WERI-Rb-1 (cell line): ENCODE results near the gene ALG9.

Experiments used
- DNase-seq: peaks from one replicate; pipeline ENCODE4 v3.0.0-alpha.2; 2020
- H3K27ac ChIP-seq: fragments of 250-450 bp; sonication (Bioruptor Pico); 2 replicates; pipeline ENCODE4 v1.5.1; 2020; ENCODE audit warnings: mild to moderate bottlenecking, moderate library complexity
- H3K27me3 ChIP-seq: fragments of 250-450 bp; sonication (Bioruptor Pico); 2 replicates; pipeline ENCODE4 v1.5.1; 2021; ENCODE audit warnings: mild to moderate bottlenecking, low read depth, moderate library complexity; ENCODE audit not compliant: insufficient read depth, severe bottlenecking
- H3K36me3 ChIP-seq: fragments of 250-450 bp; sonication (Bioruptor Pico); 2 replicates; pipeline ENCODE4 v1.5.1; 2020; ENCODE audit warnings: mild to moderate bottlenecking, moderate library complexity
- H3K4me3 ChIP-seq: 2 replicates; pipeline ENCODE4 v1.5.1; 2011; ENCODE audit warnings: low read depth, mild to moderate bottlenecking, control low read depth, low read length
- H3K9me3 ChIP-seq: fragments of 250-450 bp; sonication (Bioruptor Pico); 2 replicates; pipeline ENCODE4 v1.5.1; 2021; ENCODE audit warnings: mild to moderate bottlenecking, moderate library complexity; ENCODE audit not compliant: severe bottlenecking
- TF ChIP-seq, protein P1 (sequence below): IDR thresholded peaks from 2 replicates; pipeline ENCODE4 v1.5.1; 2011; ENCODE audit warnings: low read depth, mild to moderate bottlenecking, control low read depth, inconsistent platforms, low read length

Gene ALG9

GRCh38 chr11:111819161-111819828, 52.1 kb downstream of the ALG9 start:
- H3K4me3 ChIP-seq, result no peak overlapping the region
- H3K27ac ChIP-seq, result no peak overlapping the region; the same call in 1 of the 2 replicates

DNA sequence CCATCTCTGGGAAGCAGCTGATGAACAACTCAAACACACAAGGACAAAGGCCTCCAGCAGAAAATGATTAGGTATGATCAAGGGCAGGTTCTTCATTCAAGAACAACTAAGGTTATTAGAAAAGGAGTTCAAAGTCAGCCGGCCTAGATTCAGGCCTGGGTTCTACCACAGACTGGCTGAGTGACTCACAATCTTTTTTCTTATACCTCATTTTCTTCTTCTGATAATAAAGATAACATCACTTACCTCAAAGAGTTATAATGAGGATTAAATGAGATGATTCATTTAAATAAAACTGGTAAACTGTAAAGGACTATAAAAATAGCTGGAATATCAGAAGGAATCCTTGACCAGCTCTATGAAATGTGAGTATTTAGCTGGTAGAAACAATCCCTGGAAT, 55.9 kb downstream of the ALG9 start:
- no peaks in the 10 kb centered on the region; the same call in 1 of the 2 replicates for H3K36me3 ChIP-seq
- H3K27me3 ChIP-seq, result no peaks in the 10 kb centered on the region
- TF ChIP-seq, protein P1, sequence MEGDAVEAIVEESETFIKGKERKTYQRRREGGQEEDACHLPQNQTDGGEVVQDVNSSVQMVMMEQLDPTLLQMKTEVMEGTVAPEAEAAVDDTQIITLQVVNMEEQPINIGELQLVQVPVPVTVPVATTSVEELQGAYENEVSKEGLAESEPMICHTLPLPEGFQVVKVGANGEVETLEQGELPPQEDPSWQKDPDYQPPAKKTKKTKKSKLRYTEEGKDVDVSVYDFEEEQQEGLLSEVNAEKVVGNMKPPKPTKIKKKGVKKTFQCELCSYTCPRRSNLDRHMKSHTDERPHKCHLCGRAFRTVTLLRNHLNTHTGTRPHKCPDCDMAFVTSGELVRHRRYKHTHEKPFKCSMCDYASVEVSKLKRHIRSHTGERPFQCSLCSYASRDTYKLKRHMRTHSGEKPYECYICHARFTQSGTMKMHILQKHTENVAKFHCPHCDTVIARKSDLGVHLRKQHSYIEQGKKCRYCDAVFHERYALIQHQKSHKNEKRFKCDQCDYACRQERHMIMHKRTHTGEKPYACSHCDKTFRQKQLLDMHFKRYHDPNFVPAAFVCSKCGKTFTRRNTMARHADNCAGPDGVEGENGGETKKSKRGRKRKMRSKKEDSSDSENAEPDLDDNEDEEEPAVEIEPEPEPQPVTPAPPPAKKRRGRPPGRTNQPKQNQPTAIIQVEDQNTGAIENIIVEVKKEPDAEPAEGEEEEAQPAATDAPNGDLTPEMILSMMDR, result no peak
- H3K4me3 ChIP-seq, result no peak overlapping the region
- H3K9me3 ChIP-seq, result no peaks in the 10 kb centered on the region
- H3K27ac ChIP-seq, result no peak overlapping the region
- DNase-seq, result no peak

More at GRCh38 chr11:111819161-111819828, 52.1 kb downstream of the ALG9 start:
- H3K27me3 ChIP-seq, result no peaks in the 10 kb centered on the region
- TF ChIP-seq, protein P1, result no peak
- no peaks in the 10 kb centered on the region for H3K9me3 ChIP-seq
- H3K36me3 ChIP-seq, result no peaks in the 10 kb centered on the region; the same call in 1 of the 2 replicates
- peak; percentile 13 for DNase-seq

DNA sequence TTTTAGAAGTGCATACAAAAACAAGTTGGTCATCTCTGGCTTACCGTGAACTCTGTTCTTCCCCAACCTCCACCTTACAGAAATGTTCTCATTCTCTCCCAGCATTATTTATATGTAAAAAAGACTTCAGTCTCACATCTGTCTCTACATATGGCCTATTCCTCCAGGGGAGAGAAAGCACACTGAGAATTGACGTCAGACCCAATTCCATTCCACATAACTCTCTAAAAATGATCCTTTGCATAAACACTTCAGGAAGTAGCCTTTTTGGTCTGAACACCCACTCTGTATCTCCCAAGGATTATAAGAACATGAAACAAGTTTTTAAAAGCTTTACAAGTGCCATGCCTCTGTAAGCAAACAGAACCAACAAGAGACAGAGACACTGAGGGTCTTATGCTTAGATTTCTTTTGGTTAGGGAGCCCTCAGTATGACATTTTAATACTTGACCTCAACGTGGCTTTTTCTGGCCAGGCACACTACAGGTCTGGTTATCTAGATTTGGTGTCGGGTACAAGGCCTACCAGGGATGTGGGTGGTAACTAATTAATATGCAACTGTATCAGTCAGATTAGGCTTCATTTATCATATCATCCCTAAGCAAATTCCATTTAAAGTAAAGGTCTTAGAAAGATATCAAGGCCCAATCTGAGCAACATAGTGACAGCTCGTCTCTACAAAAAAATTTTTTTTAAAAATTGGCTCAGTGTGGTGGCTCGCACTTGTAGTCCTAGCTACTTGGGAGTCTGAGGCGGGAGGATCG, 56.6 kb downstream of the ALG9 start:
- no peaks in the 10 kb centered on the region for H3K27me3 ChIP-seq
- no peak overlapping the region for H3K27ac ChIP-seq
- H3K9me3 ChIP-seq, result no peaks in the 10 kb centered on the region
- TF ChIP-seq, protein P1, result no peak
- H3K36me3 ChIP-seq, result no peaks in the 10 kb centered on the region; the same call in 1 of the 2 replicates
- H3K4me3 ChIP-seq, result no peak overlapping the region
- DNase-seq, result no peak

- H3K27me3 ChIP-seq, result no peaks in the 10 kb centered on the region
- TF ChIP-seq, protein P1, result no peak
- H3K27ac ChIP-seq, result no peak overlapping the region
- no peak for DNase-seq
- H3K9me3 ChIP-seq, result no peaks in the 10 kb centered on the region
- peaks cover 5% of the 10 kb centered on the region for H3K36me3 ChIP-seq
- no peak overlapping the region for H3K4me3 ChIP-seq
Observed at GRCh38 chr11:111814106-111814505, 57.3 kb downstream of the ALG9 start.

DNA sequence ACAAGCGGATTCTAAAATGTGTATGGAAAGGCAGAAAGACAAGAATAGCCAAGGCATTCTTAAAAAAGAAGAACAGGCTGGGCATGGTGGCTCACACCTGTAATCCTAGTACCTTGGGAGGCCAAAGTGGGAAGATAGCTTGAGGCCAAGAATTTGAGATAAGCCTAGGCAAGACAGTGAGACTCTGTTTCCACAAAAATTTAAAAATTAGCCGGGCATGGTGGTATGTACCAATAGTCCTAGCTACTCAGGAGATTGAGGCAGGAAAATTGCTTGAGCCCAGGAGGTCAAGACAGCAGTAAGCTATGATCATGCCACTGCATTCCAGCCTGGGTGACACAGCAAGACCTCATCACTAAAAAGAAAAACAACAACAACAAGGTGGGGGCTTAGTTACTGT, 59.2 kb downstream of the ALG9 start:
- Histone ChIP-seq H3K36me3 (peaks cover 16% of the 10 kb centered on the region), H3K4me3 (no peak overlapping the region), H3K27me3 (no peaks in the 10 kb centered on the region), H3K9me3 (no peaks in the 10 kb centered on the region), H3K27ac (no peak overlapping the region)
- TF ChIP-seq, protein P1, result no peak
- no peak for DNase-seq
